SW480 (cell line): ENCODE data around the gene PPID.
"Not testable (repeated sequence)": the region's sequence is repeated elsewhere in the genome, so short reads cannot be mapped to it uniquely, and the experiment has no call there.

Experiments used
- DNase-seq: peaks from one replicate; pipeline ENCODE4 v3.0.0-alpha.2; 2016; ENCODE audit warnings: low spot score

Gene PPID

DNA sequence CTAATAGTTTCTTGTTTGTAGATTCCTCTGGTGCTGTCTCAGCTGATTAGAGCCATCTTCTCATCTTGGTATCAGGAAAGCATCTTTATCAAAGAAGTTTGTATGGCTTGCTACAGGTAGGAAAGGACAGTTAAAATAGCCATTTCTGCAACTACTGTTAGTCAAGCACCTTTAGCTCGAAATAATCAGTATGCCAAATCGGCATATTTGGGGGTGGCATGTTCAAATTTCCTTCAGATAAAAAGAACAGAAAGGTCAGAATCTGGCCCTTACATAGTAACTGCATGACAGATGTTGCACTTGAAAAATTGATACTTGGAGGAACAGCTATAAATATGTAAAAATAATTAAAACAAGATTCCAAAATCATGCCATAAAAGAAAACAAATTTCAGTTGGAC, 56.3 kb downstream of the PPID start:
- no peak for DNase-seq

DNA sequence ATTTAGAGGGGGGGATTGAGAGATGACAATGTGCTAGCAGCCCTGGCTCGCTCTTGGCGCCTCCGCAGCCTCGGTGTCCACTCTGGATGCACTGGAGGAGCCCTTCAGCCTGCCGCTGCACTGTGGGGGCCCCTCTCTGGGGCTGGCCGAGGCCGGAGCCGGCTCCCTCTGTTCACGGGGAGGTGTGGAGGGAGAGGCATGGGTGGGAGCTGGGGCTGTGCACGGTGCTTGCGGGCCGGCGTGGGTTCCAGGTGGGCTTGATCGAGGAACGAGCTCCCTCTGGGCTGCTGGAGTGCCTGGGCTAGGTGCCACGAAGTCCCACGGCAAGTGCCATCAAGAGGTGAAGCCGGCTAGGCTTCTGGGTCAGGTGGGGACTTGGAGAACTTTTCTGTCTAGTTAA, 58.4 kb downstream of the PPID start:
- no peak for DNase-seq

DNA sequence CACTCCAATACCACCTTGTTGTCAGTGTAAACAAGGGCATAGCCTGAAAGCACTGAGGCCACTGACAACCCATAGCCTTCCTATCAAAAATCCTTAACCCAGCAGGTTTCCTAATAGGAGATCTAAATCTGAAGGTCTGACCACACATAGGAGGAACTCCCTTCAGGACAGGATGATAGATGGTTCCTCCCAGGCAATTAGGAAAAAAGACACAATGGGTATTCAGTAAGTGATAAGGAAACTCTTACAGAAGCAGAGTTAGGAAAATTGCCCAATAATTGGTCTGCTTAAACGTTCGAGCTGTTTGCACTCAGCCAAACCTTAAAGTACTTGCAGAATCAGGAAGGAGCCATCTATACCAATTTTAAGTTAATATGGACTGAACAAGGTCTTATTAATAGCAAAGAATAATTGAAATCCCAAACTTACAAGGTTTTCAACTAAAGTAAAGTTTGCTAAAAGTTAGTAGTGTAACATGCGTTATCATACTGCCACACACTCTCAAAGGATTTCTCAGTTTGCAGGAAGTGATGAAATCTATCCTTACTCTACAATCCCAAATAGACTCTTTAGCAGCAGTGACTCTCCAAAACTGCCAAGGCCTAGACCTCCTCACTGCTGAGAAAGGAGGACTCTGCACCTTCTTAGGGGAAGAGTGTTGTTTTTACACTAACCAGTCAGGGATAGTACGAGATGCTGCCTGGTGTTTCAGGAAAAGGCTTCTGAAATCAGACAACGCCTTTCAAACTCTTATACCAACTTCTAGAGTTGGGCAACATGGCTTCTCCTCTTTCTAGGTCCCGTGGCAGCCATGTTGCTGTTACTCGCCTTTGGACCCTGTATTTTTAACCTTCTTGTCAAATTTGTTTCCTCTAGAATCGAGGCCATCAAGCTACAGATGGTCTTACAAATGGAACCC, 59.2 kb downstream of the PPID start:
- DNase-seq: not testable (repeated sequence)

- DNase-seq: not testable (repeated sequence)
These were observed 59.9 kb downstream of the PPID start for GRCh38 chr4:158663255-158663654.
